ENCODE measurements around the gene VWA3B.

DNA sequence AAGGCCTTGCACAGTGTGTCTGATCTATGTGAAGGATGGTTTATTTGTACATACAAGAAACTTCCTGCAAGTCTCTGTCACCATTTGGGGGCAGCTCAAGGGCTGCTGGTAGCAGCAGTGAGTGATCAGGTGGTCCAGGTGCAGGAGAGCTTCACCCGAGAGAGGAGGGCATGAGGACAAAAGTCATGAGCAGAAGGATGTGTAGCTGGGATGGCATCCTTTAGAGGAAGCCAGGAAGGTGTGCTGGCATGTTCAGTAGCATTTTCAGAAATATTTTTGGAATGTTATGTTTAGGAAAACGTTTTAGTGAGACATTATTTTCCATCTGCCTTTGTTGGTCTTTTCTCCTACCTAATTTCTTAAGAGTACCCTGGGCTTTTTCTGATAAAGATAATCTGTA is 31.9 kb downstream of the VWA3B start:
- TF ChIP-seq YY1 (IDR thresholded peaks at IDR 0.05; ENCODE audit: insufficient read depth, insufficient read length) (no peak), ZNF274 (IDR thresholded peaks at IDR 0.05; ENCODE audit: low read depth, low read length) (no peak)

All from NT2/D1 (cell line).